ENCODE data around the gene RBM12. TPM values are rescaled to one million over a fixed set of nuclear protein-coding genes. Genes with fewer than 3 reads are reported as not detected.

Gene RBM12
- total and polyA plus RNA-seq, 7 experiments from 2014 or later: 48.9 to 122 (median 113) TPM

GRCh38 chr20:35661908-35662307 is 2.8 kb downstream of the RBM12 start:
- POLR2A ChIA-PET: interaction anchor here (0.7 to 3.5 kb wide), 9 partner anchors 8 to 292 kb away, joined by 3 to 72 read pairs (median 4); partner anchors contain the start of genes RBM39, SCAND1 and SPAG4
- H3K4me1 Mint-ChIP-seq: peaks cover 46 to 77% (median 72%) of the 10 kb centered on the region in 7 donors
- Histone ChIP-seq H3K9me3 (ENCODE audit: control insufficient read depth in 2 of 3, low read length in 3 of 3) (no peaks in the 10 kb centered on the region), H3K36me3 (ENCODE audit: control insufficient read depth in 2 of 3, insufficient read depth in 3 of 3, low read length in 3 of 3) (peaks cover 0 to 6% (median 0%) of the 10 kb centered on the region in 3 experiments), H3K27ac (ENCODE audit: low read depth, low read length) (peak overlapping the region; percentile 100), H3K4me1 (ENCODE audit: control insufficient read depth in 2 of 2, insufficient read depth in 2 of 2, low read length in 2 of 2) (peaks cover 59 to 61% of the 10 kb centered on the region in 2 donors), H3K27me3 (ENCODE audit: control insufficient read depth in 2 of 2, insufficient read depth in 2 of 2, low read length in 2 of 2) (no peaks in the 10 kb centered on the region), H3K4me3 (ENCODE audit: low read length) (peak overlapping the region; percentile 88)
- ATAC-seq: no peak
- intact Hi-C loops (cut with micrococcal nuclease): loop anchor here (2.0 to 5.0 kb wide), 5 partner anchors 13 to 385 kb away; partner anchors contain the start of genes CEP250 (in 1 of the 2), ERGIC3 (in 1 of the 2), MMP24OS (in 1 of the 2) and SCAND1 (in 1 of the 2)
- peak overlapping the region; percentile 89 to 98 (median 96) for H3K4me3 Mint-ChIP-seq
- no peak for DNase-seq
- peak overlapping the region; percentile 56 to 100 (median 98) for H3K27ac Mint-ChIP-seq
- CTCF ChIA-PET: no interaction called here
- H3K9me3 Mint-ChIP-seq: no peaks in the 10 kb centered on the region
- peaks cover 0 to 22% (median 7%) of the 10 kb centered on the region in 5 donors for H3K36me3 Mint-ChIP-seq
- H3K27me3 Mint-ChIP-seq: no peaks in the 10 kb centered on the region

GRCh38 chr20:35661053-35661452 is 3.6 kb downstream of the RBM12 start:
- Histone ChIP-seq H3K9me3 (ENCODE audit: control insufficient read depth in 2 of 3, low read length in 3 of 3) (no peaks in the 10 kb centered on the region), H3K4me1 (ENCODE audit: control insufficient read depth in 2 of 2, insufficient read depth in 2 of 2, low read length in 2 of 2) (peaks cover 63 to 65% of the 10 kb centered on the region in 2 donors), H3K27ac (ENCODE audit: low read depth, low read length) (peak overlapping the region; percentile 100), H3K4me3 (ENCODE audit: low read length) (peak overlapping the region; percentile 88), H3K27me3 (ENCODE audit: control insufficient read depth in 2 of 2, insufficient read depth in 2 of 2, low read length in 2 of 2) (no peaks in the 10 kb centered on the region), H3K36me3 (ENCODE audit: control insufficient read depth in 2 of 3, insufficient read depth in 3 of 3, low read length in 3 of 3) (peaks cover 0 to 6% (median 0%) of the 10 kb centered on the region in 3 experiments)
- peak overlapping the region; percentile 89 to 98 (median 96) for H3K4me3 Mint-ChIP-seq
- ATAC-seq (no peak), DNase-seq (no peak)
- H3K36me3 Mint-ChIP-seq: peaks cover 0 to 22% (median 7%) of the 10 kb centered on the region in 5 donors
- peak overlapping the region; percentile 56 to 100 (median 98) for H3K27ac Mint-ChIP-seq
- ChIA-PET CTCF (interaction anchor here (1.1 kb wide), 1 partner anchor 42 kb away, joined by 4 read pairs; no protein-coding TSS in a partner anchor), POLR2A (interaction anchor here (1.1 to 1.7 kb wide), 6 partner anchors 9 to 293 kb away, joined by 3 to 6 read pairs (median 4); partner anchors contain the start of genes RBM39 and SCAND1)
- H3K9me3 Mint-ChIP-seq: no peaks in the 10 kb centered on the region
- no peaks in the 10 kb centered on the region for H3K27me3 Mint-ChIP-seq
- intact Hi-C loops (cut with micrococcal nuclease): loop anchor here (5.0 kb wide), 3 partner anchors 204 to 384 kb away; partner anchors contain the start of genes CEP250 (in 1 of the 2), MMP24OS (in 1 of the 2) and SCAND1 (in 1 of the 2)
- H3K4me1 Mint-ChIP-seq: peaks cover 46 to 84% (median 77%) of the 10 kb centered on the region in 7 donors

GRCh38 chr20:35660122-35660937 is 4.4 kb downstream of the RBM12 start:
- H3K36me3 ChIP-seq (ENCODE audit: control insufficient read depth in 2 of 3, insufficient read depth in 3 of 3, low read length in 3 of 3): peaks cover 0 to 6% (median 0%) of the 10 kb centered on the region in 3 experiments
- peak overlapping the region; percentile 100 for H3K27ac ChIP-seq (ENCODE audit: low read depth, low read length)
- no peaks in the 10 kb centered on the region for H3K27me3 Mint-ChIP-seq
- no peaks in the 10 kb centered on the region for H3K9me3 ChIP-seq (ENCODE audit: control insufficient read depth in 2 of 3, low read length in 3 of 3)
- peak overlapping the region; percentile 44 to 100 (median 98) for H3K27ac Mint-ChIP-seq
- DNase-seq: peak in 1 of 9 donors; percentile 37
- H3K36me3 Mint-ChIP-seq: peaks cover 0 to 22% (median 7%) of the 10 kb centered on the region in 5 donors
- peak overlapping the region; percentile 75 to 98 (median 94) for H3K4me3 Mint-ChIP-seq
- no peaks in the 10 kb centered on the region for H3K9me3 Mint-ChIP-seq
- intact Hi-C loops (cut with micrococcal nuclease): loop anchor here (5.0 kb wide), 3 partner anchors 203 to 383 kb away; partner anchors contain the start of genes CEP250 (in 1 of the 2), MMP24OS (in 1 of the 2) and SCAND1 (in 1 of the 2)
- POLR2A ChIA-PET: interaction anchor here (0.6 to 1.7 kb wide), 8 partner anchors 10 to 293 kb away, joined by 3 to 7 read pairs (median 4); partner anchors contain the start of gene SCAND1
- peaks cover 65 to 67% of the 10 kb centered on the region in 2 donors for H3K4me1 ChIP-seq (ENCODE audit: control insufficient read depth in 2 of 2, insufficient read depth in 2 of 2, low read length in 2 of 2)
- peaks cover 46 to 84% (median 77%) of the 10 kb centered on the region in 7 donors for H3K4me1 Mint-ChIP-seq
- no peak for ATAC-seq
- H3K27me3 ChIP-seq (ENCODE audit: control insufficient read depth in 2 of 2, insufficient read depth in 2 of 2, low read length in 2 of 2): no peaks in the 10 kb centered on the region
- H3K4me3 ChIP-seq (ENCODE audit: low read length): peak overlapping the region; percentile 20
- CTCF ChIA-PET: interaction anchor here (1.1 to 1.4 kb wide), 2 partner anchors 41 to 42 kb away, joined by 4 to 5 read pairs; no protein-coding TSS in a partner anchor

- H3K27me3 Mint-ChIP-seq: no peaks in the 10 kb centered on the region
- ChIA-PET CTCF (interaction anchor here (0.7 kb wide), 1 partner anchor 38 kb away, joined by 3 read pairs; no protein-coding TSS in a partner anchor), POLR2A (interaction anchor here (1.5 to 2.2 kb wide), 2 partner anchors 12 to 296 kb away, joined by 3 to 7 read pairs; no protein-coding TSS in a partner anchor)
- H3K4me3 Mint-ChIP-seq: peak overlapping the region; percentile 49 to 94 (median 60)
- H3K27ac Mint-ChIP-seq: peak overlapping the region in 6 of 9 donors; percentile 45 to 86 (median 76)
- DNase-seq (peak in 1 of 9 donors; percentile 12), ATAC-seq (no peak)
- H3K27ac ChIP-seq (ENCODE audit: low read depth, low read length): peak overlapping the region; percentile 23
- peaks cover 0 to 12% (median 5%) of the 10 kb centered on the region in 5 donors for H3K36me3 Mint-ChIP-seq
- H3K4me1 Mint-ChIP-seq: peaks cover 36 to 65% (median 58%) of the 10 kb centered on the region in 7 donors
- H3K9me3 ChIP-seq (ENCODE audit: control insufficient read depth in 2 of 3, low read length in 3 of 3): no peaks in the 10 kb centered on the region
- no peak overlapping the region for H3K4me3 ChIP-seq (ENCODE audit: low read length)
- peaks cover 56 to 60% of the 10 kb centered on the region in 2 donors for H3K4me1 ChIP-seq (ENCODE audit: control insufficient read depth in 2 of 2, insufficient read depth in 2 of 2, low read length in 2 of 2)
- intact Hi-C loops (cut with micrococcal nuclease): no loop called here
- H3K27me3 ChIP-seq (ENCODE audit: control insufficient read depth in 2 of 2, insufficient read depth in 2 of 2, low read length in 2 of 2): no peaks in the 10 kb centered on the region
- peaks cover 15 to 29% (median 18%) of the 10 kb centered on the region in 3 experiments for H3K36me3 ChIP-seq (ENCODE audit: control insufficient read depth in 2 of 3, insufficient read depth in 3 of 3, low read length in 3 of 3)
- H3K9me3 Mint-ChIP-seq: no peaks in the 10 kb centered on the region
These were observed 7.4 kb downstream of the RBM12 start for GRCh38 chr20:35657271-35657670.

- H3K27ac ChIP-seq (ENCODE audit: low read depth, low read length): no peak overlapping the region
- POLR2A ChIA-PET: no interaction called here
- ATAC-seq (no peak), DNase-seq (no peak)
- no peak overlapping the region for H3K4me3 ChIP-seq (ENCODE audit: low read length)
- no peaks in the 10 kb centered on the region for H3K9me3 ChIP-seq (ENCODE audit: control insufficient read depth in 2 of 3, low read length in 3 of 3)
- Mint-ChIP-seq H3K4me3 (no peak overlapping the region), H3K9me3 (no peaks in the 10 kb centered on the region), H3K27ac (no peak overlapping the region), H3K4me1 (peaks cover 27 to 64% (median 57%) of the 10 kb centered on the region in 7 donors), H3K36me3 (peaks cover 0 to 14% (median 8%) of the 10 kb centered on the region in 5 donors), H3K27me3 (no peaks in the 10 kb centered on the region)
- H3K36me3 ChIP-seq (ENCODE audit: control insufficient read depth in 2 of 3, insufficient read depth in 3 of 3, low read length in 3 of 3): peaks cover 15 to 29% (median 18%) of the 10 kb centered on the region in 3 experiments
- peaks cover 30 to 32% of the 10 kb centered on the region in 2 donors for H3K4me1 ChIP-seq (ENCODE audit: control insufficient read depth in 2 of 2, insufficient read depth in 2 of 2, low read length in 2 of 2)
- CTCF ChIA-PET: no interaction called here
- H3K27me3 ChIP-seq (ENCODE audit: control insufficient read depth in 2 of 2, insufficient read depth in 2 of 2, low read length in 2 of 2): no peaks in the 10 kb centered on the region
- intact Hi-C loops (cut with micrococcal nuclease): no loop called here
These were observed 10.3 kb downstream of the RBM12 start for GRCh38 chr20:35654415-35654814.

- H3K27ac Mint-ChIP-seq: no peak overlapping the region
These were observed 10.8 kb downstream of the RBM12 start for GRCh38 chr20:35653893-35654292.

More at GRCh38 chr20:35653893-35654292, 10.8 kb downstream of the RBM12 start:
- Mint-ChIP-seq H3K9me3 (no peaks in the 10 kb centered on the region), H3K4me1 (peaks cover 26 to 64% (median 57%) of the 10 kb centered on the region in 7 donors), H3K36me3 (peaks cover 0 to 16% (median 11%) of the 10 kb centered on the region in 5 donors), H3K27me3 (no peaks in the 10 kb centered on the region), H3K4me3 (no peak overlapping the region)
- ChIA-PET POLR2A (interaction anchor here (1.3 kb wide), 2 partner anchors 46 to 89 kb away, joined by 3 read pairs; partner anchors contain the start of genes NFS1, RBM39 and ROMO1), CTCF (no interaction called here)
- ATAC-seq (no peak), DNase-seq (no peak)
- intact Hi-C loops (cut with micrococcal nuclease): no loop called here
- H3K4me1 ChIP-seq (ENCODE audit: control insufficient read depth in 2 of 2, insufficient read depth in 2 of 2, low read length in 2 of 2): peaks cover 26 to 29% of the 10 kb centered on the region in 2 donors
- H3K27ac ChIP-seq (ENCODE audit: low read depth, low read length): no peak overlapping the region
- H3K4me3 ChIP-seq (ENCODE audit: low read length): no peak overlapping the region
- H3K9me3 ChIP-seq (ENCODE audit: control insufficient read depth in 2 of 3, low read length in 3 of 3): no peaks in the 10 kb centered on the region
- peaks cover 15 to 29% (median 18%) of the 10 kb centered on the region in 3 experiments for H3K36me3 ChIP-seq (ENCODE audit: control insufficient read depth in 2 of 3, insufficient read depth in 3 of 3, low read length in 3 of 3)
- H3K27me3 ChIP-seq (ENCODE audit: control insufficient read depth in 2 of 2, insufficient read depth in 2 of 2, low read length in 2 of 2): no peaks in the 10 kb centered on the region

Measured in naive thymus-derived CD4-positive, alpha-beta T cell (primary cell).